Measurements from ENCODE around the gene ILK.

The ILK gene

GRCh38 chr11:6584528-6584927 is 19.0 kb upstream of the ILK start:
- TF ChIP-seq CTCF (IDR thresholded peaks at IDR 0.05; ENCODE audit: low read depth, low read length): no peak
- no peak overlapping the region for H3K4me3 ChIP-seq (replicated peaks in 1 of 2; ENCODE audit: low read depth in 2 of 2, low read length in 2 of 2)
- no peak for DNase-seq (ENCODE audit: low read depth in 2 of 2)

GRCh38 chr11:6586434-6587359 is 16.9 kb upstream of the ILK start:
- TF ChIP-seq CTCF (IDR thresholded peaks at IDR 0.05; ENCODE audit: low read depth, low read length): no peak
- peak in 1 of 2 donors; percentile 53 for DNase-seq (ENCODE audit: low read depth in 2 of 2)
- H3K4me3 ChIP-seq (replicated peaks in 1 of 2; ENCODE audit: low read depth in 2 of 2, low read length in 2 of 2): peak overlapping the region in 1 of 2 donors; percentile 11

GRCh38 chr11:6587360-6587953 is 16.1 kb upstream of the ILK start:
- H3K4me3 ChIP-seq (replicated peaks in 1 of 2; ENCODE audit: low read depth in 2 of 2, low read length in 2 of 2): no peak overlapping the region
- no peak for TF ChIP-seq CTCF (IDR thresholded peaks at IDR 0.05; ENCODE audit: low read depth, low read length)
- DNase-seq (ENCODE audit: low read depth in 2 of 2): no peak

- DNase-seq (ENCODE audit: low read depth in 2 of 2): no peak
- H3K4me3 ChIP-seq (replicated peaks in 1 of 2; ENCODE audit: low read depth in 2 of 2, low read length in 2 of 2): no peak overlapping the region
- no peak for TF ChIP-seq CTCF (IDR thresholded peaks at IDR 0.05; ENCODE audit: low read depth, low read length)
Observed at GRCh38 chr11:6588018-6588417, 15.6 kb upstream of the ILK start.

GRCh38 chr11:6594142-6594768 is 9.3 kb upstream of the ILK start:
- no peak overlapping the region for H3K4me3 ChIP-seq (replicated peaks in 1 of 2; ENCODE audit: low read depth in 2 of 2, low read length in 2 of 2)
- TF ChIP-seq CTCF (IDR thresholded peaks at IDR 0.05; ENCODE audit: low read depth, low read length): no peak
- DNase-seq (ENCODE audit: low read depth in 2 of 2): peak in 1 of 2 donors; percentile 14

GRCh38 chr11:6596239-6596877 is 7.2 kb upstream of the ILK start:
- no peak for TF ChIP-seq CTCF (IDR thresholded peaks at IDR 0.05; ENCODE audit: low read depth, low read length)
- DNase-seq (ENCODE audit: low read depth in 2 of 2): no peak
- H3K4me3 ChIP-seq (replicated peaks in 1 of 2; ENCODE audit: low read depth in 2 of 2, low read length in 2 of 2): no peak overlapping the region
